Stimulated activated CD4-positive, alpha-beta T cell treated with anti-CD3 and anti-CD28 coated beads, Interleukin-1b, Interleukin-23, amount 100 ng/mL, for 24 hours (primary cell): ENCODE measurements around the gene KIAA0232.
A peak's percentile ranks its signal among the peaks of the same experiment; 100 is the strongest.
"Not testable (repeated sequence)": the region's sequence is repeated elsewhere in the genome, so short reads cannot be mapped to it uniquely, and the experiment has no call there.

ENCODE experiments used
- DNase-seq, 4 experiments: peaks; one replicate each; pipeline ENCODE4 v3.0.0-alpha.2; 2020; ENCODE audit warnings: low read depth in 4 of 4, low spot score in 1 of 4

KIAA0232 gene

DNA sequence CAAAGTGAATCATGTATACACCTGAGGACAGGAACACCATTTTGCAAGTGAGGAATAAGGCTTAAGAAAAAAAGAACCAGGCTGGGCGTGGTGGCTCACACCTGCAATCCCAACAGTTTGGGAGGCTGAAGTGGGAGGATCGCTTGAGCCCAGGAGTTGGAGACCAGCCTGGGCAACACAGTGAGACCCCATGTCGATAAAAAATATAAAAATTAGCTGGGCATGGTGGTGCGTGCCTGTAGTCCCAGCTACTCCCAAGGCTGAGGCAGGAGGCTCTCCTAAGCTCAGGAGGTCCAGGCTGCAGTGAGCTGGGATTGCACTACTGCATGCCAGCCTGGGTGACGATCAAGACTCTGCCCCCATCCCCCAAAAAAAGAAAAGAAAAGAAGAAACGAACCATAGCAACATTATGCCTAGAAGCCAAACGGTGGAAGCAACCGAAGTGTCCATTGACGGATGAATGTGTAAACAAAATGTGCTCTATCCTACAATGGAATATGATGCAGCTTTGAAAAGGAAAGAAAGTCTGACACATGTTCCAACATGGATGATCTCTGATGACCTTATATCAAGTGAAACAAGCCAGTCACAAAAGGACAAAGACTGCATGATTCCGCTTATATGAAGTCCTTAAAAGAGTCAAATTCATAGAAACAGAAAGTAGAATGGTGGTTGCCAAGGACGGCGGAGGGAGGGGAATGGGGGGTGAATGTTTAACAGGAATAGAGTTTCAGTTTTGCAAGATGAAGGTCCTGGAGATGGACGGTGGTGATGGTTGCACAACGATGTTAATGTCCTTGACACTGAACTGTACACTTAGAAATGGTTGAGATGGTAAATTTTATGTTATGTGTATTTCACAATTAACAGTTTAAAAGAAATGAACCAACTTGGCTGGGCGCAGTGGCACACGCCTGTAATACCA is 8.6 kb upstream of the KIAA0232 start:
- no peak for DNase-seq

DNA sequence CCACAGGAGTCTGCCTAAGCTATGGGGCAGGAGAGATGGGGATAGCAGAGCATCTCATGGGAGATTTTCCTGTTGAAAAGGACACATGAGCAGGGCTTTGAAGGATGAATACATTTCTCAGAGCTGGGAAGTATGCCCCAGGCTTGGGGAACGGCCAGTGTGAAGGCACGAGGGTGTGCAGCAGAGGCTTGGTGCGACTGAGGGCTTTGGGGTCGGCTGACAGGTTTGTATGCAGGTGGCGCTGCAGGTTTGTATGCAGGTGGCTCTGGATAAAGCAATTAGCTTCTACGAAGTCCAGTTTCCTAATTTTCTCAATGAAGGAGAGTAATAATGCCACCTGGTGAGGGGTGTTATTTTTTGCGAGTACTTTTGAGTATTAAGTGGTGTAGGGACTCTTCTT is 6.8 kb upstream of the KIAA0232 start:
- no peak for DNase-seq

GRCh38 chr4:6776920-6777635 is 5.4 kb upstream of the KIAA0232 start:
- no peak for DNase-seq

- no peak for DNase-seq
Measured at GRCh38 chr4:6777636-6778281, 4.8 kb upstream of the KIAA0232 start.

- DNase-seq = no peak
Measured at GRCh38 chr4:6778435-6778834, 4.1 kb upstream of the KIAA0232 start.

DNA sequence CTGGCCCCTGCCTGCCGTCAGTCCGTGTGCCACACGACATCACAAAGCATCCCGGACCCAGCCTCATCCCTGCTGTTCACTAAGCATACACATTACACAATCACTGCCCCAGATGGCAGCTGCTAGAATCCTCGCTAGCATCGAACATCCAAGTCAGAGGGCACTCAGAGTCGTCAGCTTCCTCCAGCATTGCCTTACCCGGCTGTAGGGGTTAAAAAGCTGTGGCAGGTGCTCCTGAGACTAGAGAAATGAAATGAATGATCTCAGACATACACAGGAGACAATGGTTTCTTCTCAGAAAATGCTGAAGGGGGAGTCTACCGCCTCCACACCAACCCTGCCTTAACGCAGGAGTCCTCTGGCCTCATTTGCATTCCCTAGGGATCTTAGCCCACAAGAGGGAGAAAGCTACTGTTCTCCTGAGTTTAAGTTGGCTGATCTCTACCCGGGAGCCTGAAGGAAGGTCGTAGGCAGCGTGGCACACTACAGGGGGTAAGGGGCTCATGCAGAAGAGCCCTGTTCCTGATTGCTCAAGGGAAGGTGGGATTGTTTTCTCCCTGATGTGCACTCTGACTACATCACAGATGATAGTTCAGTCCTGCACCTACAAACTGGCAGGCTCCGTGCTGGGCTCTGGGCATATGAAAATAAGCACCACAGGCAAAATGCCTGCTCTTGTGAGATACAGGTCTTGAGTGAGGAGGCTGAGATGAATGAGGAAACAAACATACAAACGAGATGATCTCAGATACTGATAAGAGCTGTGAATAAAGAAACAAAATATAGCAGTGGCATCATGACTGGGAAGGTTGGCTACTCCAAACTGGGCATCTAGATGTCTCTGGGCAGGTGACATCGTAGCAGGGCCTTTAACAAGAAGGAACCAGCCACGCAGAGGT is 2.6 kb upstream of the KIAA0232 start:
- DNase-seq = no peak

DNA sequence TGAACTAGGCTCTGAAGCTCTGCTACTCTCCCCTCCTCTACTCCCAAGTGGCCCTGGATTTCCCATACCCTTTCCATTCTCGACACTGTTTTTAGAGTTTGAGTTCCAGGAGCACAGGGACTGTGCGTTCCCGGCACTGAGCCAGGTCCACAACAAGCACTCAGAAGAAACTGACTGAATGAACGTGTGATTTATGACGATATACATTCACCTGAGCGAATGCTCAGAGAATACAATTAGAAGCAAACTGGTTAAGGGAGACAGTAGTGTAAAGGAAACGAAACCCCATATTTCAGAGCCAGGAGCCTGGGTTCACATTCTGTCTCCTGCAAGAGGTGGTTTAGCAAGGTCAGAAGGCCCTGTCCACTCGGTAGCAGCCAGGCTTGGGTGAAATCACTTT is 1.4 kb upstream of the KIAA0232 start:
- DNase-seq = no peak

DNA sequence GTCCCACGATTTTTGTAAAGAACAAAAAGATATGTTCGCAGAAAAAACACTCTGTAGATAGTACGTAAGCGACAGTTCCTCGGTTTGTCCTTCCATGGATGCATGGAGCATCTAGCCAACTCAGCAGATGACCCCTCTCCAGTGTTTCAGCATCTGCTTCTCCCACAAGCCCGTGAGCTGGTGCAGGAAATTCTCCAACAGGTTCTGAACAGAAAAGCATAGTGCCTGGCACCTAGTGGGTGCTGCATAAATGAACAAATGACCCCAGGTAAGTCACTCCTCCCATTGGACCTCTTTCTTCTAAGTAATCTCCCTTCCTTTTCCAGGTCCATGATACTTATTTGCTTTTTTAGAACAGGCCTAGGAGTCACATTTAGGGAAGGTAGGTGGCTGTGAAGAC is 966 bp upstream of the KIAA0232 start:
- DNase-seq = no peak

DNA sequence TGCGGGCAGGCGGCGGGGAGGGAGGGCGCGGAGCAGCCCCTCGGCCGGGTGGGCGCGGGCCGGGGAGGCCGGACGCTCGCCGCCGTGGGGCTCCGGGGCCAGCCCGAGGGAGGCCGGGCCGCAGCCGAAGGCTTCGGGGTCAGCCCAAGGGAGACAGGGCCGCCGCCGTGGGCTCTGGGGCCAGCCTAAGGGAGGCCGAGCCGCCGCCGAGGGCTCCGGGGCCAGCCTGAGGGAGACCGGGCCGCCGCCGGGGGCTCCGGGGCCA is 251 bp downstream of the KIAA0232 start:
- DNase-seq = peak in 1 of 4 experiments; percentile 7

GRCh38 chr4:6783111-6783981 is 819 bp downstream of the KIAA0232 start:
- peak; percentile 70 to 84 (median 79) for DNase-seq

DNA sequence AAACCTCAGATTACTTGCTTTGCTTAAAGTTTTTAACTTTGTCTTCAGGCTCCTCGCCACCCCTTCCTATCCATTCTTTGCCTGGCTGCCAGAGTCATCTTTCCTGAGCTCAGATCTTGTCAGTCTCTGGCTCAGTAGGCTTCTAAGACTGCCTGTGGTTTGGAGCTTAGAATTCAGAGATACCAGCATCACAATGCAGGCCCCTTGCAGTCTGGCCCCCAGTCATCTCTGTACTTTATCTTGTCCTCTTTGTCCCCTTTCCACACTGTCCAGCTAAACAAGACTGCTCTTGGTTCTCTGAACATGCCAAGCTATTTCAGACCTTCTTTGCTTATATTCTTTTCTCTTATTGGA is 3.0 kb downstream of the KIAA0232 start:
- no peak for DNase-seq

- no peak for DNase-seq
Measured at GRCh38 chr4:6788123-6788522, 5.6 kb downstream of the KIAA0232 start.

DNA sequence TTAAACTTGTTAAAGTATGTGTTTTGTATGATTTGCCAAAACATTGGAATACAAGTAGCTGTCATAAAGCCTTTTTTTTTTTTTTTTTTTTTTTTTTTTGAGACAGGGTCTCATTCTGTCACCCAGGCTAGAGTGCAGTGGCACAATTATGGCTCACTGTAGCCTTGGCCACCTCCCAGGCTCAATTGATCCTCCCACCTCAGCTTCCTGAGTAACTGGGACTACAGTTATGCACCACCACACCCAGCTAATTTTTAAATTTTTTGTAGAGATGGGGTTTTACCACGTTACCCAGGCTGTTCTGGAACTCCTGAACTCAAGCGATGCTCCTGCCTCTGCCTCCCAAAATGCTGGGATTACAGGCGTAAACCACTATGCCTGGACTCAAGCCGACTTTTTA is 8.7 kb downstream of the KIAA0232 start:
- not testable (repeated sequence) for DNase-seq

DNA sequence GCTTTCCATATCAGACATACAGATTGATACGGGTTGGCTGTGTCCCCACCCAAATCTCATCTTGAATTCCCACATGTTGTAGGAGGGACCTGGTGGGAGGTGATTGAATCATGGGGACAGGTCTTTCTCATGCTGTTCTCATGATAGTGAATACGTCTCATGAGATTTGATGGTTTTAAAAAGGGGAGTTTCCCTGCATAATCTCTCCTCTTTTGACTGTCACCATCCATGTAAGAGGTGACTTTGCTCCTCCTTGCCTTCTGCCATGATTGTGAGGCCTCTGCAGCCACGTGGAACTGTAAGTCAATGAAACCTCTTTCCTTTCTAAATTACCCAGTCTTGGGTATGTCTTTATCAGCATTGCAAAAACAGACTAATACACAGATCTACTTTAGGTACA is 9.3 kb downstream of the KIAA0232 start:
- DNase-seq = not testable (repeated sequence)

DNA sequence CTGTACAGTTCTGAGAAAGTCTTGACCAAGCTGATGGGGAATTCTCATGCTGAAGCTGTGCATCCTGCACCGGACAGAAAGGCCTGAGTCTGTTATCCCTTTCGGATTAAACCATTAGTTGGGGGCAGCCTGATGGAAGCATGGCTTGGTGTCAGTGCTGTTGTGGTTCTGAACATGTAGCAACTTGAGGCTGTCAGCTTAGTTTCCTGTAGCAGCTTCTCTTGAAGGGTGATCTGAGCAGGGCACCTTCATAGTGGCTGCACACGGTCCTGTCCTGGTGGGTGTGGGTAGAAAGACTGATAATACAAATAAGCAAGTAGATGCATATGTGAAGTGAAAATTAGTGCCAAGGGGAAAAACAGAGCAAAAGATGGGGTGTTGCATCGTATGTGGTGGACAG is 11.7 kb downstream of the KIAA0232 start:
- no peak for DNase-seq

- DNase-seq = no peak
Measured at GRCh38 chr4:6795821-6796220, 13.3 kb downstream of the KIAA0232 start.

- DNase-seq = not testable (repeated sequence)
Measured at GRCh38 chr4:6797368-6797767, 14.8 kb downstream of the KIAA0232 start.

GRCh38 chr4:6799091-6799490 is 16.6 kb downstream of the KIAA0232 start:
- DNase-seq = no peak

GRCh38 chr4:6802025-6802424 is 19.5 kb downstream of the KIAA0232 start:
- DNase-seq = no peak

DNA sequence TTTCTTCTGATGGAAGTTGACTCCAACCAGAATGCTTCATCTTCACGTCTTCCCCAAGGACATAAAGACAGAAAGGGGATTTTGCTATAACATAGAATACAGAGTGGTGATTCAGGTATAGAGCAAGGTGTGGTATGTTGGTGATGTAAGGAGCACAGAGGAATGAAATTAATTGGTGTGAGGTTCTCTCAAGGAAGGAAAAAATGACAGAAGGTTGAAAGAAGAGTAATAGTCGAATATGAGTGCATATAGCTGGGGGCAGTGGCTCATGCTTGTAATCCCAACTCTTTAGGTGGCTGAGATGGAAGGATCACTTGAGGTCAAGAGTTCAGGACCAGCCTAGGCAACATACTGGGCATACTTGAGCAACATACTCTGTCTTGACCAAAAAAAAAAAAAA is 20.1 kb downstream of the KIAA0232 start:
- no peak for DNase-seq
